GM19193 (cell line): ENCODE results near the gene CCDC24.

Experiments
- POLR2A ChIP-seq: IDR thresholded peaks from 4 replicates; pipeline ENCODE4 v1.6.1; 2011; ENCODE audit not compliant: insufficient read depth, insufficient read length; ENCODE audit errors: extremely low read depth

CCDC24 gene

DNA sequence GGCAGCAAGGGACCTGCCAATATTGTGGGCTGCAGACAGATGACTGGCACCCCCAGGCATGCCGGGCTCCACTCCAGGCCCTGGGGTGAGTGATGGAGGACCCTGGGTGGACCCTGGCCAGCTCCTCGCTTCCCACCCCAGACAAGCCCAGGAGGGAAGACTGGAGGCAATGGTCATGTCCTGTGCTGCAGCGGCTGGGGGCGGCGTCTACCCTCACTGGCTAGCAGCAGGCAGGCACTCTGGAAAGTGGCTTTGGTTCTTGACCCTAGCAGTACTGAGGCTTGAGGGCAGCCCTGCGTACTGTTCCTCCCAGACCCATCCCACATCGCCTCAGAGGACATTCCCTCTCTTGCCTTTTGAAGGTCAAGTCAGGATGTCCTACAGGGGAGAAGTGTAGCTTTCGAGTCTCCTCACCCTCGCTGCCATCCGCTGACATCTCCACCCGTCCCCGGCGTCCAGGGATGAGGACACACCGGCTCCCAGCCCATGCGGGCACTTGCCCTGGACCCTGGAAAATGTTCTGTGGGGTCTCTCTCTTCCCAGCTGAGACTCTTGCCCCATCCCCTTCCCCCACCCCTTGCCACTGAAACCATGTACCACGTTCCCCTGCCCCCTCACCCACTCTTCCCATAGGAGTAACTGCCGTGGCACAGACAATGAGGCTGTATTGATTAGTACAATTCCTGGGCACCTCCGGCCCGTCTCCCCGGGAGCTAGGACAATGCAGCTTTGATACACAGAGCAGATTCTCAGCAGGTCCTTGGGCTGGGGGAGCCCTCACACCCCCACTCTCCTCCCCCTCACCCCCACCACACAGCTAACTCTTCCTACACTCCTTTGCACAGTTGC lies 24.9 kb downstream of the CCDC24 start:
- TF ChIP-seq POLR2A: no peak

DNA sequence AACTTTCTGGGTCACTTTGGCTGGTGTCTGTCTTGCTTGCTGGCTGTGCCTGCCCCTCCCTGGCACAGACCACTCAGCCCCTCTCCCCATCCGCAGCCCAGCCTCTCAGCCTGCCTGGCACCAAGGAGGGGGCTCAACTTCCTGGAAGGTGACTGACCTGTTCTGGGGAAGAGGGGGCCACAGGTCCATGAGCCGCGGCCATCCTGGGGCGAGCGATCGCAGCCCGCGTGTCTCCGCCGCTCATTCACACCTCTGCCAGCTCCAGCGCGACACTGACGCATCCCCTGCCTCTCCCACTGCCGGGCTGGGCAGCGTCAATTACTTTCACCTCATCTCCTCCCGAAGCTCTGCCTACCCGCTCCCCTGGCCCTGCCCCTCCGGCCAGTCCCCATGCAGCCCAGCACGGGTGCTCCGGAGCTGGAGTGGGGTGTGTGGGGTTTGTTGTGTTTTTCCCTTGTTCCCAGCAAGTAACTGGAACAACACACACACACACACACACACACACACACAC lies 25.5 kb downstream of the CCDC24 start:
- no peak for TF ChIP-seq POLR2A

DNA sequence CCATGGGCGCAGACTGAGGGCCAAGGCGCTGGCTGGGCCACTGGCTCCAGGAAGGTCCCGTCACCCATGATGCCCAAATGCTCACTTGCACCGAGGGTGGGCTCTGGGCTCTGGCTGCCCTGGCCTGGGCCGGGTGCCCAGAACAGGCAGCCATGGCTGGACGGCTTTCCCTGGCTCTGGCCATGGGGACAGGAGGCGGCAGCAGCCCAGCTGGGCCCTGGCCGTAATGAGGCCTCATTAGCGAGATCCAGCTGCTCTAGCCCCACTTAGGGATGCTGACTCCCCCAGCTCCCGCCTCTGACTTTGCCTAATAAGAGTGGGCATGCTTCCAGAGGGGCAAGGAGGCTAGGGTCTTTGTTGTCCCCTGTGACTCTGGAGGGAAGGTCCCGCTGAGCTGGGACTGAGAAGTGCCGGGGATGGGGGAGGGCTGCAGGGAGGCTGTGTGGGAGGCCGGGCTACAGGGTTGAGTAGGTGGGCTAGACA lies 28.1 kb downstream of the CCDC24 start:
- no peak for TF ChIP-seq POLR2A

DNA sequence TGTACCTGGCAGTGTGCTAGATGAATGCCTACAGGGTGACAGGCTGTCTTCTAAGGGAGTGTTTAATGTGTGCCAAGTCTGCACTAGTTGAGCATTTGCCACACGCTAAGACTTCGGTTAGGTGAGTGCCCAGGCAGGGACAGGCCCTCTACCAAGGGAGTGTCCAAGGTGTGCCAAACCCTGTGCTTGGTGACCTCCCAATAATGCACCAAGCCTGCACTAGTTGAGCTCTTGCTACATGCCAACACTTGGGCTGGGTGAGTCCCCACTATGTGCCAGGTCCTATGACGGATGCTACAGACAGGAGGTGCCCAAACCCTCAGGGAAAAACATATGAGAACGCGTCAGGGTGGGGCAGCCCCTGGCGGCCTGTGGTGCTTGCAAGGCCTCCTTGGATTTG lies 29.1 kb downstream of the CCDC24 start:
- no peak for TF ChIP-seq POLR2A

DNA sequence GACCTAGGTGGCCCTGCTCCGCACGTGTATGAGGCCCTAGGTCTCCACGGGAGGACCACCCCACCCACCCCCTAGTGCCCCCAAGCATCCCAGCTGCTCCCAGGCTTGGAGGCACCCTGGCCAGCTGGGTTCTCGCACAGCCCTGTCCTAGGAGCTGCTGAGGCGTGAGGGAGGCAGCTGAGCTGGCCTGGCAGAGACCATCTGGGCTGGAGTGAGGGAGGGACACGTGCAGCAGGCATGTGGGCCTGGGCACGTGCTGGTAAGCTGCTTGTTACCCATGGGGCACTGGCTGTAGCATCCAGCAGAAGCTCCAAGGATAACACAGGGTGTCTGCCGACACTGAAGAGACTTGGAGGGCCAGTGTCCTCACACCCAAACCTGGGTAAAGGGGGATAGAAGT lies 29.8 kb downstream of the CCDC24 start:
- no peak for TF ChIP-seq POLR2A

DNA sequence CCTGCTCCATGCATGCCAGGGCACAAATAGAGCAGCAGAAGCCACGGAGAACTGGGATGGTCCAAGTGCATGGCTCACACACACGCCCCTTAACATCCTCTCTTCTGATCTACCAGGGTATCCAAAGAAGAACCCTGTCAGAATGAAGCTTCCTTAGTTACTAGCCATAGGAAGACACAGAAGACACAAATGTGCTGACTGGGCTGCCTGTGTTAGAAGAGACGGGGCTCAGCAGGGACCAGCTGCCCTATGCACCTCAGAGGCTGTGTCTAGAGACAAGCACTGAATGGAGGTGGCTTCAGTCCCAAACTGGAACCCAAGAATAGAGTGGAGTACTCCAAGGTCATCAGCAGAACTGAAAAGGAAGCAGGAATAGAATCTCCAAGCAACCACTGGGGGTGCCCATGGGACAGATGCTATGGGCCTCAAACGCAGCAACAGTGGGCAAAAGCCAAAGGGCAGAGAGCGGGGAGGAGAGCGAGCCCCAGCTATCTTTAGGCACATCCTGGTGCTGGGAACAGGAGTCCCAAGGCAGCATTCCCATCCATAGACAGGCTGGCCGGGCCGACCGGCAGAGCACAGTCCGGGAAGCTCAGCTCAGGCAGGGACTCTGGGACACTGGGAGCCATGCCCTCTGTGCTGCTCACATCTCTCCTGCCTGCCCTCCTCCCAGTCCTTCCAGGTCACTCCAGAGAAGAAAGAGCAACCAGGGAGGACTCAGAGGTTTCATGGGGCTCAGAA lies 30.4 kb downstream of the CCDC24 start:
- TF ChIP-seq POLR2A: no peak

DNA sequence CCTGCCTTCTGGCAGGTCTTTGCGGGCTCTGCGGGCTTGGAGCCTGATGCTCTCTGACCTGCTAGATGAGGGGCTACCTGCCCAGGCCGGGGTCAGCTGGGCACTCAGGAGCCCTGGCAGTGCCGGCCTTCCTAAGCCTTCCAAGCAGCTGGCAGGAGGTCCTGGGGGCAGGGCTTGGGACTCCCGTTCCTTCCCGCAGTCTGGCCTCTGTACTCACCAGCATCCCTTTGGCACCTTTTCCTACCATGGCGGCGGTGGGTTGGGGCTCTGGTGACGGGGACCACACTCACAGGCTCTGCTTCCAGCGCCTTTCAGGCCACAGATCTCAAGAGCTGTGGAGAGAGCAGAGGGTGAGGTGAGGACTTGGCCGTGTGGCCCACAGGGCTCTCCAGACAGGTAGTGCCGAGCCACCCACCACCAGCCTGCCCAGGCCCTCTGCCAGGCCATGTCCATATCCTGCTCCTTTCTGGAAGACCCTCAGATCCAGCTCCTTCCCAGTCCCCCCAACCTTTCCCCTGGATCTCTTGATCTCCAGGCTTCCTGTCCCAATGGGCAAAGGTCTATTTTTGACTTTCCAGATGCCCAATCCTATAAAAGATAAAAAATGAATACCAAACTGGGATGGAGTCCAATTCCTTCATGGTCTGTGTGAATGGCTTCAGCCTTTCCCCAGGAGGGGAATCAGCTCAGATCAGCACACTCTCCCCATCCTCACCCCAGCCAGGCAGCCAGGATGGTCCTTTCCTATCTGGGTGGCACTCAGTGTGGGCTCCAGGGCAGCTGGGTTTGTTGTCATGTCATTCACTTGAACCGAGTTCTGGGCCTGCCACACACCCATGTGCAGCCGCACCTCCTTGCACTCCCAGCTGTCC lies 32.9 kb downstream of the CCDC24 start:
- no peak for TF ChIP-seq POLR2A

DNA sequence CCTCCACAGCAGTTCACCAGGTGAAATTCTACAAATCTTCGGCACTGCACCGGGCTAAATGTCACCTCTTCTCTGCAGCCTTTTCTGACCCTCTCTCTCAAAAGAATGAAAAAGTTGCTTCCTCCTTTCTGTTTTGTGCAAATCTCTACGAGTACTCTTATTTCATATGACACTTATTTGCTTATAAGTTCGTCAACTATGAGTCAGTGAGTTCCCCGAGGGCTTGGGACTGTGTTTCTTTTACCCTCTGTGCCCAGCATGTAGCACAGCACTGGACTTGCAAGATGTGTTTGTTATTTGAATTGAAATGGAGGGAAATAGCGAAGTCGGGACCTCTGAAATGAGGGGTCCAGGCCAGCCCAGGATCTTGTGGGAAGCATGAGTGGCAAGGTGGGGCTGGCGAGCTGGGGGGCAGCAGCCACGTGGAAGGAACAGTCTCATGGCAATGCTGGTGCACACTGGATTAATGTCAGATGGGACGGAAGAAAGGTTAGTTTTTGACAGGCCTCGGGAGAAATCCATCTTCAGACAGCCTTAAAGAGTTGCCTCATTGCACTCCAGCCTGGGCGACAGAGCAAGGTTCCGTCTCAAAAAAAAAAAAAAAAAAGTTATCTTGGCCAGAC lies 33.6 kb downstream of the CCDC24 start:
- TF ChIP-seq POLR2A: no peak

DNA sequence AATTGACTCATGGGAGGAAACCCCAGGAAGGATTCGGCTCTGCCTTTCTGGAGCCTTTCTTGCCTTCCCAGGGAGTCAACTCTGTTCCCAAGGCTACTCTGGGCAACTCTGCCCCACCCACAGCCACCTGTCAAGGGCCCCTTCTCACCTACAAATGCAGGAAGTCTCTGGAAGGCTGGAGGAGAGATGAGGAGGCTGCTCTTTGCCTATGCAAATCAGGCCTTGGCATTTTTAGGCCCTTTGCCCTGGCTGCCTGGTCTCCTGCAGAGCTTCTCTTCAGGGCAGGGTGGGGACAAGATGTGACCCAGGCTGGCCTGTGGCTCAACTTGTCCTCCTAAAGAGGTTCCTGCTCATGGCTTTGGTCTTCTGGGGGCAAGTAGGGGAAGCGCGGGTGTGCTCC lies 34.4 kb downstream of the CCDC24 start:
- no peak for TF ChIP-seq POLR2A

DNA sequence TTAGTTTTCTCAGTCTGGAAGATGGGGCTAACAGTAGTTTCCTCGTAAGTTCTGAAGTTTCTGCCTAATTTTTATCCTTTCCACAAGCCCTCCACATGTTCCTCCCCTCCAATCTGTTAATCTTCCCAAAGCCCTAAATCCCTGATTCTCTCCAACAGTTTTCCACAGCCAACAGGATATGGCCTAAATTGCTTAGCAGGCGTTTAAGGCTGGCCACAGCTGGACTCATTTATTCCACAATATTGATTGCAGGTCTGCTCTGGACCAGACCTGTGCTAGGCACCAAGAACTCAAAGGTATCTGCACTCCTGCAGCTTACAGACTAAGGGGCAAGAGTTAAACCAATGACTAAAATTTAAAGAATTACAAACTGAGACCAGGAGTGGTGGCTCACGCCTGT lies 35.9 kb downstream of the CCDC24 start:
- no peak for TF ChIP-seq POLR2A

DNA sequence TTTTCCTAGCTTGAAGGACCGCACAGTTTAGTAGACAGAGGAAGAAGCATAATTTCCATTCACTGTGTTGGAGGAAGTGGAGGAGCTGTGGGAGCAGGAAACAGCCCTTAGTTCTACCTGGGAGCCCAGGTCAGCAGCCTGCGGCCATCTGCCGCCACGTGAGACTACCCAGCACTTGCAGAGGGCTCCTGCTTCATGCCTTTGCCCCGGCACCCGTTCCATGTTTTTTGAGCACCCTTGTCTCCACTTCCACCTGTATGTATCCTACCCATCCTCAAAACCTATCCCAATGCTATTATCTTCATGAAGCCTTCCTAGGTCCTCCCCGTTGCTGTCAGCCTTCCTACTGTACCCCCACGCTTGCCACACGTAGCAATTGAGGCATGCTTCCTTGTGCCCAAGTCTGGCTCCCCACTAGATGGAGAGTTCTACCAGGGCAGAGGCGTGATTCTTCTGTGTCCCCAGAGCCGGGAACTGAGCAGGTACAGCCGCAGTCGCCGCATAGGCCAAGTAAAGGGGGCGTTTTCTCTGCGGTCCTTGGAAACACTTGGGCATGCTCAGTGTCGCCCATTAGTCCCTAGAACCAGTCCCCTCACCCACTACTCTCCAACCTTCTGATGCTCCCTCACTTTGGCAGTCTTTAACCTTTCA lies 38.0 kb downstream of the CCDC24 start:
- no peak for TF ChIP-seq POLR2A

DNA sequence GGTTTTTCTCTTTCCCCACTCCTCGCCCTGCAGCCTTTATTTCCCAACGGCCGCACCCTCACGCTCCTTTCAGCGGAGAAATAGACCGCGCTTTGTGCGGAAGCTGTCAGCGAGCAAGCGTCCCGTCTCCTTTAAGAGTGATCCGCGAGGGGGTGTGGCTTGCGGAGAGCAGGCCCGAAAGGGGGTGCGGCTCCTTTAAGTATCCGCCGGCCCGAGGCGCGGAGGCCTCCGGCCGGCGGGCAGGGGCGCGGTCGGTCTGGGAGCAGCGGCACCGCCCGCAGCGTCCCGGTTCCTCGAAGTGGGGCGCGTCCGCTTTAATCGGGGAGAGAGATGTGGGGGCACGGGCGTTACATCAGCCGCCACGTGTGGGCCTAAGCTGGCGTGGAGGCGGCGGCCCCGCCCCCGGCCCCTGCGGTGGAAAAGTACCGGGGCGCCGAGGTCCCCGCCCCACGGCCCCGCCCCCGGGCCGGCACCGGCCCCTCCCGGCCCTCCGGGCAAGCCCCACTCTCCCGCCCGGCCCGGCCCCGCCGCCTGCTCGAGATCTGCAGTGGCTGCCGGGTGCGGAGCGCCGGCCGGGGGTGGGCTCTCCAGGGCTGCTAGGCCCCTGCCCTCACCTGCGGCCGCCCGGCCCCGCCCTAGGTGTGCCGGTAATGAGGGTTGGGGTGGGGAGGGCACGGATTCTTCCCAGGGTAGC lies 38.7 kb downstream of the CCDC24 start:
- TF ChIP-seq POLR2A: peak; percentile 38

DNA sequence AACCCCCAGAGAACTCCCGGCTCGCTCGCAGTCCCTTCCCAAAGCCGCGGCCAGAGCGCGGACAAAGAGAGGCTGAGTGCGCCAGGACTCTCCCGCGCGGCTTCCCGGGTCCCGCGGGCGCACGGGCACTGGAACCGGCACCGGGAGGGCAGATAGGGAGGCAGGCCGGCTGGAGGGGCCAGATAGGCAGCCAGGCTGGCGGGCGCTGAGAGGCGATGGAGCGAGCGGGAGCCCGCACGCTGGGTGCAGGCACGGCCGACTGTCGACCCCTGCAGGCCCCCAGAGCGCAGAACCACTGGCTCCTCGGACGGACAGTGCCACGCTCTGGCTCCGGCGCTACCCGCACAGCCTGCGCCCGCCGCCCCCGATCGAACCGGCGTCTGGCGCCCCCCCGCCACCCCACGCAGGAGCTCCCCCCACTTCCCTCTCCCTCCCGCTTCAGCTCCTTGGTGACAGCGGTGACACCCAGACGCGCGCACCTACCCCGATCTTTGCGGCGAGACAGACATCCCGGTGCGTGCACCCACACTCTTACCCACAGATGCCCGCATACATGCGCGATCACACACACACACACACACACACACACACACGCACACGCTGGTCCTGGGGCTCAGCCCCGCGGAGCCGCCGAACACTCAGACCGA lies 39.3 kb downstream of the CCDC24 start:
- no peak for TF ChIP-seq POLR2A
